HG02938 (cell line): Measurements from ENCODE around the gene CEP104.
"Not testable (repeated sequence)": the region's sequence is repeated elsewhere in the genome, so short reads cannot be mapped to it uniquely, and the experiment has no call there.

ENCODE experiments used
- ATAC-seq: cut with Tn5 transposase; IDR thresholded peaks from one replicate; pipeline ENCODE4 v1.9.1; 2021; ENCODE audit warnings: mild to moderate bottlenecking, moderate library complexity; ENCODE audit not compliant: unreplicated experiment

CEP104 gene

DNA sequence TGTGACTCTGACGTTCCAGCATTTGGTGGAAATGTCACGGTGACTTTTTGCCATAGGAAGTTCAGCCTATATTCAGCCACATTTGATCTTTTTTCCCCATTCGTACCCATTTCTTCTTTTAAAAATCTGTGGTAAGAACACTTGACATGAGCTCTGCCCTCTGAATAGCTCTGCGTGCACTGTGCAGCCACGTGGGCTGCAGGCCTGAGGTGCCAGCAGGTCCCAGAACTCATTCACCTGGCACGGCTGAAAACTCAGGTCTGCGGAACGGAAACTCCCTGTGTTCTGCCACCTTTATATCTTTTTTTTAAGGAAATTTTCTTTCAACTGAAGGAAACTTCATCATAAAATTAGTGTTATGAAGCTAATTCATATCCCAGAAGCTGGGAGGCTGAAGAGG is 28.6 kb downstream of the CEP104 start:
- no peak for ATAC-seq

GRCh38 chr1:3827813-3828307 is 29.2 kb downstream of the CEP104 start:
- ATAC-seq = no peak

- no peak for ATAC-seq
Observed at GRCh38 chr1:3825356-3825755, 31.7 kb downstream of the CEP104 start.

GRCh38 chr1:3824650-3825049 is 32.4 kb downstream of the CEP104 start:
- no peak for ATAC-seq

DNA sequence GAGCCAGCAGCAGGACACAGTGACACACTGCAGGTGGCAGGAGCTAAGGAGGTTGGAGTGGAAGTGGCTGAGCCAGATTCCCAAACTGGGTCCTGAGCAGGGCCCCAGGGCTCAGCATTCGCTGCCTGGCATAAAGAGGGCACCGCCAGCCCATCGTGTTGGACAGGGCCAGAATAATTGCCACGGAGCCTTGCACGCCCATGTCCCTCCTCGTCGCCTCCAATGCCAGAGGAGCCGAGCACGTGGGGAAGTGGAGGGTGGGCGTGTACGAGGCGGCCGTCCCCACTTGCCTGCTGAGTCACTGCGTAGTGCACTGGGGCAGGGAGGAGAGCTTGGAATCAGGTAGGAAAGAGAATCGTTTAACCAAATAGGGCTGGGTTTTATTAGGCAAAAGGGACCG is 34.6 kb downstream of the CEP104 start:
- ATAC-seq = no peak

GRCh38 chr1:3821908-3822307 is 35.1 kb downstream of the CEP104 start:
- ATAC-seq = no peak

DNA sequence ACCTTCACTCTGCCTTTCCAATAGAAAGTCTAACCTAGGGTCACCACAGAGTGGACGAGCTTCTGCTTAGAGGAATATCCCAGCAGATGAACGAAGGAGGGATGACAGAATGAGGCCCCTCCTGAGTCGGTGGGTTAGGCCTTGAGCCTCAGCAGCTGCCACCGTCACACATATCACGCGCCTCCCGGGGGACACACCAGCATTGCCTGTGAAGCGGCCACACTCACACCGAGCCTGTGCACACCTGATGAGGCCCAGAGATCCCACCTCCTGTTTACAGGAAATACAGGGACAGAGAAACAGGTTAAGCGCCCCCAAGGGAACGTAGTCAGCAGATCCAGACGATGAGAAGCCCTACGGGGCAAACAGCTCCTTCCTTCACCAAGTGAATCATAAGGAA is 35.6 kb downstream of the CEP104 start:
- ATAC-seq = no peak

- ATAC-seq = no peak
Observed at GRCh38 chr1:3821004-3821403, 36.0 kb downstream of the CEP104 start.

DNA sequence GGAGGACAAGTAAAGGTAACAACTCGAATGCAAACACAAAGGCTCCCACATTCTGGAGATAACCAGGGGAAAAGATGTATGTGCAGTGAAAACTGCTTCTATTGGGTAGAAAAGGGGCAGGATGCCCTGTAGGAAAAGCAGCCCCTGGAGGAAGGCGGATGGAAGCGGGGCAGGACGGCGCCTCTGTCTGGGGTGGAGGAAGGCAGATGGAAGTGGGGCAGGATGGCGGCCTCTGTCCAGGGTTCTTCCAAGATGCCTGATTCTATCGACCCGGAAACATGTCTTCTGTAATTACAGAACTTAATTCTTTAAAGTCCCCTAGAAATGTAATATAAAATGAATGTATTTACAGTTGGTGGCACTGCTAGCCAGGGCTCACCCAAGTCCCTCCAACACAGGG is 36.7 kb downstream of the CEP104 start:
- ATAC-seq = no peak

DNA sequence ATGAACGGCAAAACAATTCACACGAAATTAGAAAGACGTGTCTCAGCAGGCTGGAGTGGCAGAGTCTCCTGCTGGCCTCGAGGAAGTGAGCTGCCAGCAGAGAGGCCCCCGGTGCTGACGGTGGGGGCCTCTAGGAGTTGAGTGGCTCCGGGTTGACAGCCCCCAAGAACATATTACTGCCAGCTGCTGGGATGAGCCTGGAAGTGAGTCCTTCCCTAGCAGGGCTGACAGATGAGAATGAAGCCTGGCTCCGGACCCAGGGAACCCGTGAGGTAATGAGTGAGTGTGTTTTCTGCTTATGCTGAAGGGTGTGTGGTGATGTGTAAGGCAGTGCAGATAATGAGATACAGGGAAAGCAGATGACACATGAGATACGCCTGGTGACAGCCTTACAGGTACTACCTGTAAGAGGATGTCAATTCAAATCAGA is 37.2 kb downstream of the CEP104 start:
- no peak for ATAC-seq

DNA sequence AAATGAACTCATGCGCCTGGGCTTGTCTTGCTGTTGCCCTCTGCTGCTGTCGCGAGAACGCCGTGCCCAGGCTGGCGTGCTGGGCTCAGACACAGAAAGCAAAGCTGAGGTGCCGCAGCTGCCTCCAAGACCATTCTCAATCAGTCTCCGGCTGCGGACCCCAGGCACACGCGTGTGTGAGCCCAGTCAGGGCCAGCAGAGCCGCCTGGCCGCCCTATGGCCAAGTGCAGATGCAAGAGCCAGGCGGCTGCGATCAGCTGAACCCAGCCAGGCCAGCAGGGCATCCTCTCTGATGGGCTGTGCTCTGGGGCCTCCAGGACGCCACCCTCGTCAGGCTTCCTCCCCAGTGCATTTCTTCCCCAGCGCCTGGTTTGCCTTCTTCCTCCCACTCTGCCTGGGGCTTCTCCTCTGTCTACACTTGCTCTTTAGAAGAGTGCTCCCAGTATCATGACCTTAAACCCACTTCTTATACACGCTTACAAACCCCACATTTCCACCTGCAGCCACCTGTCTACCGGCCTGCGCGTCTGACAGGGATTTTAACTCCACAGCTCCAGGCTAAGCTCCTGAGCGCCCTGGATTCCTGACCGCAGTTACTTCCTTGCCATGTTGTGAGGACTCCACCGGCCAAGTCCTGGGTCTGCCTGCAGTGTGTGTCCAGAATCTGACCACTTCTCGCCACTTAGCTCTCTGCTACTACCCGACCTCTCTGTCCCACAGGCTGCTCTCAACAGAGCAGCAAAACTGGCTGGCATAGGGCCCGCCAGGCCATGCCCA is 39.0 kb downstream of the CEP104 start:
- ATAC-seq = no peak

DNA sequence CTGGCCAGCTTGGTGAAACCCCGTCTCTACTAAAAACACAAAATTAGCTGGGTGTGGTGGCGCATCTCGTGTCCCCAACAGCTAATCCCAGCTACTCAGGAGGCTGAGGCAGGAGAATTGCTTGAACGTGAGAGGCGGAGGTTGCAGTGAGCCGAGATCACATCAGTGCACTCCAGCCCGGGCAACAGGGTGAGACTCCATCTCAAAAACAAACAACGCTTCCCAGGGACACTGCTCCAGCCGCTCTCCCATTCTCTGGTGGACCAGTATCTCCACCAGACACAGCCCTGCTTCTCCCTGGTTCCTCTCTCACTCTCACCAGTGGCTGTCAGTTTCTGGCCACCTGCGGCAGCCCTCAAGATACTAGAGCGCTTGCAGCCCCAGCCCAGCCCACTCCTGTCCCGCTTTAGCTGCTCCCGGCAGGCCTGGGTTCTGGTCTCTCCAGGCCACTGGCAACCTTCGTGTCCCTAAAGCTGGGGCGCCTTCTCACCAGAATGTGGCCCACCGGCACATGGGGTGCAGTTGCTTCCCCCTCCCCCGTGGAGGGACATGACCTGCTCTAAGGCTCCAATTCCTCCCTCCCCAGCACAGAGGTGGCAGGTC is 39.8 kb downstream of the CEP104 start:
- ATAC-seq = no peak

DNA sequence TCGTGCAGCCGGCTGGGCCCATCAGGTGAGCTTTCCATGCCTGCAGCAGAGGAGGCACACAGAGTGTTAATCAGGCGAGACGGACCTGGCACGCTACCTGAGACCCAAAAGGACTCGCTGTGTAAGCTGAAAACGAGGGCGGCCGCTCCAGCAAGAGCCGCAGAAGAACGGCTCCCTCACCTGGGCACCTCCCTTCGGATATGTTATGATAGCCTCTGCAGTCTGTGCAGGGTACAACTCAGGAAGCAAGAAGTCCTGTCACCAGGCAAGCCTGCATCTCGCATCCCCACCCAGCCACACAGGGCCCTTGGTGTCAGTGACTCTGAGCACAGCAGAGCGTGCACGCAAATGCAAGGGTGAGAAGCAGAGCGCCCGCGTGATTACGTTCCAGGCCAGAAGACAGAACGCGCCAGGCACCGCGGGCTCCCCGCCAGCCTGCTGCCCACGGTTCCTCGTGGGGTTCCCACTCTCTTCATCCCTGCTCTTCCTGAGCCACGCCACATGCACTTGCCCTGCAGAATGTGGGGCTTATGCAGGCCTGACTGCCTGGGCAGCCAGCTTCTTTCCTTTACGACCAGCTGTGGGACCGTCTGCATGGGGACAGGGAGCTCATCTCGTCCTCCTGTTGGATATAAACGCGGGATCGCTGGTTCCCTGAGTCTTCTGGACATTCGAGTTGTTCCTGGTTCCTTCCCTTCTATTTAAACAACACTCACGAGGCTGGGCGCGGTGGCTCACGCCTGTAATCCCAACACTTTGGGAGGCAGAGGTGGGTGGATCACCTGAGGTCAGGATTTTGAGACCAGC is 40.5 kb downstream of the CEP104 start:
- ATAC-seq = no peak

GRCh38 chr1:3814771-3815561 is 42.0 kb downstream of the CEP104 start:
- ATAC-seq = no peak

DNA sequence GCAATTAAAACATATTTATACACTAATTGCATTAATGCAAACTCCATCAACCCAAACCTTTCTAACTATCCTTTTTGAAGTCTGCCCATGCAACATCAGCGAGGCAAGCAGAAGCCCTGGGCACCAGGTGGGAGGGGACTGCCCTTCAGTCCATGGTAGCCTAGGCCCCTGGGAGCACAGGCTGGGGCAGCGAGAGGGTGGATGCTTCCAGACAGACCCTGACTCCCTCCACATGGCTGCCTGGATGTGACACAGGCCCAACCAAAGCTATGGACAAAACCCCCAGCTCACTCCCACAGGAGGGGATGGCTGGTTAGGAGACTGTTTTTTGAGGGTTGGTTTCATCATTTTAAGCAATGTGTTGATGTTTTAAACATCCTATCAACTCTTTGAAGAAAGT is 42.9 kb downstream of the CEP104 start:
- ATAC-seq = no peak

DNA sequence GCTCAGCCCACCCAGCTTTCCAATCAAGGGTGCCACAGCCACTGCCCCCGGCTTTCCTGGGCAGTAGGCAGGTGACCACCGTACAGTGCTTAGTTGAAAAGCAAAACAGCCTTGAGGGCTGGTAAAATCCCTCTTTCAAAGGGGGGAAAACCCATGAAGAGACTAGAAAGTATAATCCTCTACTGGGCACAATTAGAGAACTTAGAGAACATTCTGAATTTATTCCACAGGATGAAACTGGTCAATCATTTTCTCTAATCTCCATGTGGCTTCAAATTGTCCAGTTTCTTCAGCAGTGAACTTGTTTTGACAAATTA is 45.5 kb downstream of the CEP104 start:
- no peak for ATAC-seq

- ATAC-seq = not testable (repeated sequence)
Observed at GRCh38 chr1:3810149-3810761, 46.8 kb downstream of the CEP104 start.

DNA sequence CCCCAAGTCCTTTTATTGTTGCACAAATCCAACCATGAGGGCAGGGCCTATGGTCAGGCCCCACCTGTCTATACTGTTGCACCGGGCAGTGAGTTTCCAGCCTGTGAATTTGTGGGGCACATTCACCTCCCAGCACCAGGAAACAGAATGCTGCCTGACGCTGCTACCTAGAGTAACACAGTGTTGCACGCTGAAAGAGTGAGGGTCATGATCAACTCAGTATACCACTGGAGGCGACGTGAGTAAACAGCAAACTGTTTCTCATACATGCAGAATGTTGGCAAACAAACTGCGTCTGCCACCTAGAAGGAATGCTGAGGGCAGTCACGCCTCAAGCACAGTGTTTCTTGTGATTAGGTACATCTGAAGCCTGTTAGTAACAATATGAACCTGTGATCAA is 47.3 kb downstream of the CEP104 start:
- no peak for ATAC-seq

GRCh38 chr1:3807769-3808168 is 49.2 kb downstream of the CEP104 start:
- ATAC-seq = no peak

DNA sequence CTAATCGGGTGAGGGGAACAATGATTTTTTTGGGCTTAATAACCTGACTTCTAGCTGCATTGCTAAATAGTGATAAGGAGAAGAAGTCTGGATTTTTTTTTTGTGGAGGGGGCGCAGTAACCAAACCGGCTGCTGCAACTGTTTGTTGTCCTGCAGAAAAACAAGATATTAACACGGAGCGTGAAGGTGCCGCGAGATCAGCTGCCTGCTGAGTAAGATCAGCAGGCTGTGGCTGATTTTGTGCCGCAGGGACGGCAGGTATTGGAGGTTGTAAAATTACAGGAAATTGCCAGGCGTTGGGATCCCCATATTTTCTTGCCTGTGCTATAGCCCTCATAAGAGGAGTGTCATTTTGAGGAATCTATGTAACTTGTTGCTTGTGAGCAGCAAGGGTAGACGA is 52.0 kb downstream of the CEP104 start:
- ATAC-seq = no peak

- ATAC-seq = not testable (repeated sequence)
Observed at GRCh38 chr1:3804627-3804944, 52.4 kb downstream of the CEP104 start.
